Coronary artery (tissue), 2 donors: Measurements from ENCODE around the gene PLEKHA7.

Experiments used
- DNase-seq: peaks from one replicate; pipeline ENCODE4 v3.0.0-alpha.2; 2017; ENCODE audit warnings: low spot score
- H3K27ac ChIP-seq, 2 donors: fragments of 200-600 bp; sonication (generic); one replicate each; pipeline ENCODE4 v1.5.1; 2016 to 2019
- H3K4me3 ChIP-seq: fragments of 200-600 bp; sonication (generic); 2 replicates; pipeline ENCODE4 v1.5.1; 2016; ENCODE audit warnings: mild to moderate bottlenecking, moderate library complexity
- TF ChIP-seq, protein P1 (sequence below): fragments of 200-600 bp; sonication (generic); IDR thresholded peaks from one replicate; pipeline ENCODE4 v1.5.1; 2019; ENCODE audit warnings: antibody characterized with exemption

Gene PLEKHA7

DNA sequence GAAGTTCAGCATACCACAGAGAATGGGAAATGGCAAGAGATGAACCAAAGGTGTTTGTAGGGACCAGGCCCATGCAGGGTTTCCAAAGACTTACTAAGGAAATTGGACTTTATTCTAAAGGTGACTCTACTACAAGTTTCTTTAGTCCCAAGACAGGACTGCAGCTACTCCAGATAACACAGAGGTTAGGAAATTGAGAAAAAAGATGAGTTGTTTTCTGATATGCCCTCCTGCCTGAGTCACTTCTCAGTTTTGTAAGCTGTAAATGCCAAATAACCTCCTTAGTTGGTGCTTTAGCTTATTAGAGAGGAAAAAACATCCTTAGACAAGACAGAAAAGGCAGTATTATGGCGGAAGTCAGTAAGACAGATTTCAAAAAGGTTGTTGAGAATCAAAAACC, 179.8 kb downstream of the PLEKHA7 start:
- DNase-seq, result no peak
- TF ChIP-seq, protein P1, sequence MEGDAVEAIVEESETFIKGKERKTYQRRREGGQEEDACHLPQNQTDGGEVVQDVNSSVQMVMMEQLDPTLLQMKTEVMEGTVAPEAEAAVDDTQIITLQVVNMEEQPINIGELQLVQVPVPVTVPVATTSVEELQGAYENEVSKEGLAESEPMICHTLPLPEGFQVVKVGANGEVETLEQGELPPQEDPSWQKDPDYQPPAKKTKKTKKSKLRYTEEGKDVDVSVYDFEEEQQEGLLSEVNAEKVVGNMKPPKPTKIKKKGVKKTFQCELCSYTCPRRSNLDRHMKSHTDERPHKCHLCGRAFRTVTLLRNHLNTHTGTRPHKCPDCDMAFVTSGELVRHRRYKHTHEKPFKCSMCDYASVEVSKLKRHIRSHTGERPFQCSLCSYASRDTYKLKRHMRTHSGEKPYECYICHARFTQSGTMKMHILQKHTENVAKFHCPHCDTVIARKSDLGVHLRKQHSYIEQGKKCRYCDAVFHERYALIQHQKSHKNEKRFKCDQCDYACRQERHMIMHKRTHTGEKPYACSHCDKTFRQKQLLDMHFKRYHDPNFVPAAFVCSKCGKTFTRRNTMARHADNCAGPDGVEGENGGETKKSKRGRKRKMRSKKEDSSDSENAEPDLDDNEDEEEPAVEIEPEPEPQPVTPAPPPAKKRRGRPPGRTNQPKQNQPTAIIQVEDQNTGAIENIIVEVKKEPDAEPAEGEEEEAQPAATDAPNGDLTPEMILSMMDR, result no peak
- Histone ChIP-seq H3K4me3 (no peak overlapping the region), H3K27ac (no peak overlapping the region)

GRCh38 chr11:16833026-16833425, 181.2 kb downstream of the PLEKHA7 start:
- DNase-seq, result no peak

GRCh38 chr11:16832193-16832539, 182.0 kb downstream of the PLEKHA7 start:
- DNase-seq, result no peak
- no peak overlapping the region for H3K27ac ChIP-seq
- no peak overlapping the region for H3K4me3 ChIP-seq
- TF ChIP-seq, protein P1, result no peak

More at GRCh38 chr11:16833026-16833425, 181.2 kb downstream of the PLEKHA7 start:
- no peak overlapping the region for H3K4me3 ChIP-seq
- TF ChIP-seq, protein P1, result no peak
- no peak overlapping the region for H3K27ac ChIP-seq

DNA sequence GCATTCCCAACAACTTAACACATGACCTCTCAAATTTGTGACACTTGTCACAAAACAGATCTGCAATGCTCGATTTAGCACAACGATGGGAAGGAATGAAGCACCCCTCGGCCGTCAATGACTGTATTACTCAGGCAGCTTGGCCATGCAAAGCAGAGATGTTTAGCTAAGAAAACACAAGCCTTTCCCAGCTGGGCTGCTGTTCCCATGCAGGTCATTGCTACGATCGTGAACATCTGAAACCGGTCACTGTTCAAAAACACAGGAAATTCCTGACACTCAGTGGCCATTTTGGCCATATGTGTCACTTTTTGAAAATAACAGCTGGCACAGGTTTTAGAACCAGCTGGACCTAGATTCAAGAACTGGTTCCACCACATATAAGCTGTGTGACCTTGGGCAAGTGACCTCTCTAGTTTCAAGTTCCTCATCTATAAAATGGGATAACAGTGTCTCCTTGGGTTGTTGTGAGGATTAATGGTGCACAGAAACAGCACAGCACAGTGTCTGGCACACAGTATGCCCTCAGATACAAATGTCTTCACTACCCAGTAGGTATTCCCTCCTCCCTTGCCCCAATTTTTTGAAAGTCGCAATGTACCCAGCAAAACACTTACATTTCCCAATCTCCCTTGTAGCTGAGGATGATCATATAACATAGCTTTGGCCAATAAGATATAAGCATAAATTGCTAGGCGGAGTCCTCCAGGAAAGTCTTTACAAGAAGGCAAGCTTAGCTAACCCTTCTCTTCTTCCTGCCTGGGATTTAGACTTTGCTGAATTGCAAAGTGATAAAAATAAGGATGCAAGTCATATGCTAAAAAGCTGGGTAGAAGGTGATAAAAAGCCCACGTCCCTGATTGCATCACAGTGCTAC, 182.7 kb downstream of the PLEKHA7 start:
- no peak for DNase-seq
- TF ChIP-seq, protein P1, result no peak
- H3K27ac ChIP-seq, result no peak overlapping the region
- H3K4me3 ChIP-seq, result no peak overlapping the region

- no peak overlapping the region for H3K27ac ChIP-seq
- DNase-seq, result no peak
- H3K4me3 ChIP-seq, result no peak overlapping the region
- TF ChIP-seq, protein P1, result no peak
Measured at GRCh38 chr11:16827139-16827538, 187.1 kb downstream of the PLEKHA7 start.

- DNase-seq, result no peak
- no peak overlapping the region for H3K27ac ChIP-seq
- TF ChIP-seq, protein P1, result no peak
- H3K4me3 ChIP-seq, result no peak overlapping the region
Measured at GRCh38 chr11:16825968-16826367, 188.2 kb downstream of the PLEKHA7 start.

DNA sequence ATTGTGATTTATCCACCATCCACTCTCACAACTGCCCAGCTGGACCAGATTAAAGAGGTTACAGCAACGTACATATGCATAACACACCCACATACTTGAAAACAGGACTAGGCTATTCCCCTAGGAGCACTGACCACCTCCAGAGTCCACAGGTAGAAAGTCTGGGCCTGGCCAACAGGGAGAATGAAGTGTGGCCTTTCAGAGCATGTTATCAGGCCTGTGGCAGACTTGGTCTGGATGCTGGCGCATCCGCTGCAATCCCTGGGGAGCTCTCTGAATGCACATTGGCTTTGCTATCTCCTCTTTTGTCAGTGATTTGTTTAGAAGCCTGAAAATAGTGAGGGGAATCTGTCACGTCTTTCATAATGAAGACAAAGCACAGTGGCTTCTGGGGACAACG, 189.1 kb downstream of the PLEKHA7 start:
- Histone ChIP-seq H3K4me3 (no peak overlapping the region), H3K27ac (no peak overlapping the region)
- no peak for DNase-seq
- TF ChIP-seq, protein P1, result no peak
